B cell (primary cell): ENCODE measurements around the gene CD2. TPM values are rescaled to one million over a fixed set of nuclear protein-coding genes. Genes with fewer than 3 reads are reported as not detected.

Source experiments
- ATAC-seq: fragments of 200-7000 bp; cut with Tn5 transposase; one replicate; pipeline ENCODE4 v1.10.0; 2021; ENCODE audit warnings: low read depth, mild to moderate bottlenecking, moderate number of reproducible peaks, moderate library complexity
- CTCF ChIA-PET: fragments of 350-600 bp; sonication (Branson Sonifier 250); formaldehyde crosslinking; loops from one replicate; lab custom pipeline; 2021; ENCODE audit warnings: antibody characterized with exemption, inconsistent platforms; lab: Charles Lee
- POLR2A ChIA-PET: fragments of 350-600 bp; sonication (Branson Sonifier 250); formaldehyde crosslinking; loops from one replicate; lab custom pipeline; 2021; ENCODE audit warnings: antibody characterized with exemption; lab: Charles Lee
- DNase-seq: peaks from one replicate; pipeline ENCODE4 v3.0.0; 2013
- H2AFZ ChIP-seq: 2 replicates; pipeline ENCODE4 v1.6.1; 2012; ENCODE audit warnings: mild to moderate bottlenecking, low read depth, low read length; ENCODE audit not compliant: insufficient read depth, poor library complexity, severe bottlenecking
- H3K27ac ChIP-seq, 2 donors: 1 replicate in 1 of 2; 2 replicates in 1 of 2; pipeline ENCODE4 v1.5.1; 2012 to 2013; ENCODE audit warnings: low read length in 2 of 2, mild to moderate bottlenecking in 2 of 2, moderate library complexity in 1 of 2
- H3K27me3 ChIP-seq, 4 experiments: fragments of 200-600 bp in 1 of 4; sonication (generic) in 1 of 4; replicated peaks in 1 of 4; 1 replicate in 2 of 4; 2 replicates in 2 of 4; pipeline versions ENCODE4 v1.6.1 to v1.7.0; 2013 to 2016; ENCODE audit warnings: low read length in 3 of 4, mild to moderate bottlenecking in 2 of 4, mixed read lengths in 1 of 4, moderate library complexity in 1 of 4; ENCODE audit not compliant: insufficient read depth in 4 of 4, control insufficient read depth in 3 of 4; ENCODE audit errors: control extremely low read depth in 1 of 4
- H3K36me3 ChIP-seq, 2 experiments: replicated peaks in 1 of 2; 1 replicate in 1 of 2; 2 replicates in 1 of 2; pipeline versions ENCODE4 v1.6.1 to v1.7.1; 2013; ENCODE audit warnings: low read length in 1 of 2; ENCODE audit not compliant: insufficient read depth in 2 of 2, control insufficient read depth in 1 of 2; ENCODE audit errors: control extremely low read depth in 1 of 2, extremely low read depth in 1 of 2
- H3K4me1 ChIP-seq, 2 donors: fragments of 200-600 bp in 1 of 2; sonication (generic) in 1 of 2; 1 replicate in 1 of 2; 2 replicates in 1 of 2; pipeline versions ENCODE4 v1.5.1 to v1.6.1; 2013 to 2017; ENCODE audit warnings: low read length in 2 of 2; ENCODE audit not compliant: control insufficient read depth in 2 of 2, insufficient read depth in 2 of 2
- H3K4me2 ChIP-seq: replicated peaks from 2 replicates; pipeline ENCODE3; 2012; ENCODE audit warnings: mild to moderate bottlenecking, low read depth, low read length; ENCODE audit not compliant: poor library complexity, severe bottlenecking
- H3K4me3 ChIP-seq, 5 experiments: fragments of 200-600 bp in 1 of 5; sonication (generic) in 1 of 5; 1 replicate in 3 of 5; 2 replicates in 2 of 5; pipeline versions ENCODE4 v1.5.1 to v1.7.0; 2011 to 2016; ENCODE audit warnings: low read length in 4 of 5, mild to moderate bottlenecking in 4 of 5, low read depth in 2 of 5, control low read depth in 1 of 5, moderate library complexity in 1 of 5; ENCODE audit not compliant: insufficient read depth in 1 of 5; ENCODE audit errors: control extremely low read depth in 1 of 5, extremely low read depth in 1 of 5
- H3K79me2 ChIP-seq: fragments of 200-600 bp; sonication (generic); one replicate; pipeline ENCODE4 v1.6.0; 2016; ENCODE audit warnings: low read length; ENCODE audit not compliant: control insufficient read depth, insufficient read depth
- H3K9ac ChIP-seq: fragments of 200-600 bp; sonication (generic); 2 replicates; pipeline ENCODE4 v1.6.1; 2017; ENCODE audit warnings: mild to moderate bottlenecking, low read length, moderate library complexity
- H3K9me3 ChIP-seq, 3 donors: one replicate each; pipeline versions ENCODE4 v1.6.1 to v1.7.1; 2013; ENCODE audit warnings: low read length in 2 of 3; ENCODE audit not compliant: control insufficient read depth in 2 of 3, insufficient read depth in 1 of 3; ENCODE audit errors: control extremely low read depth in 1 of 3
- H4K20me1 ChIP-seq: 2 replicates; pipeline ENCODE4 v1.6.0; 2012; ENCODE audit warnings: mild to moderate bottlenecking, low read length; ENCODE audit not compliant: insufficient read depth, control insufficient read depth, poor library complexity, severe bottlenecking
- H3K27ac Mint-ChIP-seq: one replicate; pipeline ENCODE4 v1.8.0; 2021; ENCODE audit warnings: mixed read lengths
- H3K27me3 Mint-ChIP-seq: one replicate; pipeline ENCODE4 v1.8.0; 2021; ENCODE audit warnings: mixed read lengths
- H3K4me1 Mint-ChIP-seq: one replicate; pipeline ENCODE4 v1.8.0; 2021; ENCODE audit warnings: mixed read lengths
- H3K4me3 Mint-ChIP-seq: one replicate; pipeline ENCODE4 v1.8.0; 2021; ENCODE audit warnings: mixed read lengths
- H3K9me3 Mint-ChIP-seq: one replicate; pipeline ENCODE4 v1.8.0; 2022; ENCODE audit warnings: mixed read lengths; ENCODE audit not compliant: insufficient read depth
- CTCF ChIP-seq: fragments of 200-600 bp; IDR thresholded peaks from one replicate; pipeline ENCODE4 v1.8.0; 2022; ENCODE audit warnings: antibody characterized with exemption, mild to moderate bottlenecking
- EZH2 ChIP-seq: IDR thresholded peaks from 2 replicates; pipeline ENCODE4 v1.6.1; 2012; ENCODE audit warnings: borderline replicate concordance, low read depth, mild to moderate bottlenecking, moderate library complexity, low read length; ENCODE audit not compliant: insufficient read depth, poor library complexity, severe bottlenecking
- WGBS: methylation state at CpG from one replicate; pipeline ENCODE4 v1.1.5; 2013; ENCODE audit warnings: missing lambda C conversion rate; ENCODE audit not compliant: insufficient coverage; 5-methylcytosine and 5-hydroxymethylcytosine counted together
- intact Hi-C: fragments of 100-400 bp; cut with micrococcal nuclease; formaldehyde crosslinking; loops from one replicate; pipeline ENCODE4 v1.10.0; 2022
- polyA plus RNA-seq: library from polyadenylated mRNA; depleted of rRNA; stranded (reverse); fragments of >200 nt; gene quantifications from 2 replicates; pipeline ENCODE4 v1.2.3, GENCODE V29; 2012
- total RNA-seq, 2 donors: library from RNA; stranded (reverse); fragments of 120-200 nt in 1 of 2; gene quantifications; 1 replicate in 1 of 2; 2 replicates in 1 of 2; pipeline versions ENCODE4 v1.2.3 to v1.2.4, GENCODE V29; 2013 to 2022

Gene CD2
- total and polyA plus RNA-seq, 2 donors (not counting 1 experiment from before 2014, with no cell fraction given), result 0.52 to 0.74 TPM

DNA sequence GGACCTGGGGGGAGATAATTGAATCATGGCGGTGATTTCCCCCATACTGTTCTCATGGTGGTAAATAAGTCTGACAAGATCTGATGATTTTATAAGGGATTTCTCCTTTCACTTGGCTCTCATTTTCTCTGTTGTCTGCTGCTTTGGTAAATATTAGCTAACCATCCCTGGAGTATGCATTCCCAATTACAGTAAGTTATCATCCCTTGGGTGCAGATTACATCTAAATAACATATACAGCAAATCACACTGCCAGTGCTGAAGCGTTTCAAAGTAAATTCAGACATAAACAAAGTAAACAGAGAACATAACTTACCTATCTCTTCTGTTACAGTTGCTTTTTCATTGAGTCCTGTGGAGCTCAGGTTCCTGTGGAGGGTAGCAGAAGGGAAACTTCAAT, 48.1 kb upstream of the CD2 start:
- Histone ChIP-seq H3K9me3 (no peaks in the 10 kb centered on the region), H3K79me2 (no peaks in the 10 kb centered on the region), H3K4me1 (no peaks in the 10 kb centered on the region), H3K36me3 (no peaks in the 10 kb centered on the region), H2AFZ (no peak overlapping the region), H4K20me1 (no peaks in the 10 kb centered on the region), H3K9ac (no peak overlapping the region), H3K4me2 (no peak overlapping the region), H3K27me3 (no peaks in the 10 kb centered on the region), H3K27ac (no peak overlapping the region), H3K4me3 (no peak overlapping the region)
- Mint-ChIP-seq H3K9me3 (peaks cover 3% of the 10 kb centered on the region), H3K27me3 (peaks cover 13% of the 10 kb centered on the region), H3K4me3 (no peak overlapping the region), H3K27ac (no peak overlapping the region), H3K4me1 (no peaks in the 10 kb centered on the region)
- CTCF ChIA-PET, result no interaction called here
- POLR2A ChIA-PET, result no interaction called here
- WGBS, result no CpG with 5 or more reads among the region's 2 CpGs
- intact Hi-C loops, result no loop called here
- TF ChIP-seq EZH2 (no peak), CTCF (no peak)
- no peak for ATAC-seq
- DNase-seq, result no peak

DNA sequence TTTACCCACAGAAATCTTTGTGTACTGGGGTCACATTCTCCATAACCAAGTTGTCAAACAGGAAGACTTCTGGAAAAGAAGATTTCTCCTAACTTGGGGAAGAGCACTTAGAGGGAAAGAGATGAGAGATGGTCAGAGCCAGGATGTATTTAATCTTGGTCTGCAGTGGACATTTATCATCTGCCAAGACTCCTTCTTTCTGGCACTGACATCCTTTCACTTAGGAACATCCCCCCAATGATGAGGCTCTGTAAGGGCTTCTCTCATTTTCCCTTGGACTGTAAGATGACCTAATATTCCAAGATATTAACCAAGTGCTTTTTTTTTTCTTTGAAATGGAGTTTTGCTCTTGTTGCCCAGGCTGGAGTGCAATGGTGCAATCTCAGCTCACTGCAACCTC, 47.4 kb upstream of the CD2 start:
- no peak overlapping the region for H3K4me3 ChIP-seq
- Mint-ChIP-seq H3K27ac (no peak overlapping the region), H3K4me3 (no peak overlapping the region), H3K4me1 (no peaks in the 10 kb centered on the region), H3K9me3 (peaks cover 3% of the 10 kb centered on the region), H3K27me3 (peaks cover 13% of the 10 kb centered on the region)
- H3K4me1 ChIP-seq, result no peaks in the 10 kb centered on the region
- POLR2A ChIA-PET, result no interaction called here
- intact Hi-C loops, result no loop called here
- no peaks in the 10 kb centered on the region for H3K36me3 ChIP-seq
- CTCF ChIA-PET, result no interaction called here
- DNase-seq, result no peak
- no peak overlapping the region for H3K9ac ChIP-seq
- no peak for ATAC-seq
- TF ChIP-seq CTCF (no peak), EZH2 (no peak)
- no peaks in the 10 kb centered on the region for H4K20me1 ChIP-seq
- no peaks in the 10 kb centered on the region for H3K9me3 ChIP-seq
- no peak overlapping the region for H2AFZ ChIP-seq
- no peak overlapping the region for H3K4me2 ChIP-seq
- H3K79me2 ChIP-seq, result no peaks in the 10 kb centered on the region
- H3K27ac ChIP-seq, result no peak overlapping the region
- H3K27me3 ChIP-seq, result no peaks in the 10 kb centered on the region
